Measurements from ENCODE around the gene LDLR.

- no peak for TF ChIP-seq POLR2A (IDR thresholded peaks at IDR 0.05; ENCODE audit: low read depth, low read length)
- no peak for TF ChIP-seq POLR2AphosphoS5 (IDR thresholded peaks at IDR 0.05; ENCODE audit: low read depth, low read length)
These were observed 43.7 kb upstream of the LDLR start for GRCh38 chr19:11045536-11045935.

Measured in GM12891 (cell line).